Trophoblast cell (in vitro differentiated cells and primary cell): ENCODE measurements around the gene RFX2.
A peak's percentile ranks its signal among the peaks of the same experiment; 100 is the strongest.

Experiments
- DNase-seq, 2 donors: peaks; one replicate each; pipeline ENCODE4 v3.0.0-alpha.2; 2016
- H2AFZ ChIP-seq: 2 replicates; pipeline ENCODE4 v1.6.1; 2013; ENCODE audit warnings: low read length, moderate library complexity, mild to moderate bottlenecking; ENCODE audit not compliant: insufficient read depth, poor library complexity
- H2AK5ac ChIP-seq: 2 replicates; pipeline ENCODE4 v1.6.1; 2013; ENCODE audit warnings: mild to moderate bottlenecking, low read length
- H2BK120ac ChIP-seq: 2 replicates; pipeline ENCODE4 v1.6.1; 2013; ENCODE audit warnings: low read length, mild to moderate bottlenecking, moderate library complexity; ENCODE audit not compliant: insufficient read depth, poor library complexity
- H2BK12ac ChIP-seq: 2 replicates; pipeline ENCODE4 v1.6.1; 2013; ENCODE audit warnings: mild to moderate bottlenecking, low read length, moderate library complexity
- H2BK5ac ChIP-seq: 2 replicates; pipeline ENCODE4 v1.6.1; 2013; ENCODE audit warnings: low read length, low read depth, moderate library complexity, mild to moderate bottlenecking; ENCODE audit not compliant: poor library complexity
- H3K14ac ChIP-seq: 2 replicates; pipeline ENCODE4 v1.6.1; 2013; ENCODE audit warnings: mild to moderate bottlenecking, low read length
- H3K18ac ChIP-seq: 2 replicates; pipeline ENCODE4 v1.6.1; 2013; ENCODE audit warnings: mild to moderate bottlenecking, low read length
- H3K23ac ChIP-seq: 2 replicates; pipeline ENCODE4 v1.6.1; 2013; ENCODE audit warnings: low read length
- H3K27ac ChIP-seq: 2 replicates; pipeline ENCODE4 v1.5.1; 2013; ENCODE audit warnings: low read depth, mild to moderate bottlenecking, inconsistent platforms, low read length, moderate library complexity
- H3K27me3 ChIP-seq: 2 replicates; pipeline ENCODE4 v1.6.1; 2013; ENCODE audit warnings: inconsistent platforms, mild to moderate bottlenecking, low read length, moderate library complexity; ENCODE audit not compliant: insufficient read depth
- H3K36me3 ChIP-seq, 2 experiments: 1 replicate in 1 of 2; 2 replicates in 1 of 2; pipeline ENCODE4 v1.6.1; 2013; ENCODE audit warnings: low read length in 2 of 2, mild to moderate bottlenecking in 2 of 2, moderate library complexity in 1 of 2; ENCODE audit not compliant: insufficient read depth in 2 of 2, control insufficient read depth in 1 of 2
- H3K4ac ChIP-seq: 2 replicates; pipeline ENCODE4 v1.6.1; 2013; ENCODE audit warnings: low read depth, mild to moderate bottlenecking, low read length, moderate library complexity
- H3K4me1 ChIP-seq, 2 experiments: 1 replicate in 1 of 2; 2 replicates in 1 of 2; pipeline ENCODE4 v1.6.1; 2013; ENCODE audit warnings: low read length in 2 of 2, mild to moderate bottlenecking in 2 of 2, moderate library complexity in 1 of 2; ENCODE audit not compliant: insufficient read depth in 2 of 2, control insufficient read depth in 1 of 2
- H3K4me2 ChIP-seq: 2 replicates; pipeline ENCODE4 v1.6.1; 2013; ENCODE audit warnings: inconsistent platforms, mild to moderate bottlenecking, low read length, moderate library complexity
- H3K4me3 ChIP-seq: 2 replicates; pipeline ENCODE4 v1.5.1; 2013; ENCODE audit warnings: mild to moderate bottlenecking, low read depth, low read length, inconsistent platforms
- H3K79me1 ChIP-seq: one replicate; pipeline ENCODE4 v1.6.1; 2013; ENCODE audit warnings: low read length
- H3K79me2 ChIP-seq: 2 replicates; pipeline ENCODE4 v1.6.1; 2013; ENCODE audit warnings: low read length, mild to moderate bottlenecking; ENCODE audit not compliant: control insufficient read depth, insufficient read depth, poor library complexity
- H3K9ac ChIP-seq: 2 replicates; pipeline ENCODE4 v1.6.1; 2013; ENCODE audit warnings: mild to moderate bottlenecking, low read length
- H3K9me3 ChIP-seq: 2 replicates; pipeline ENCODE4 v1.6.1; 2013; ENCODE audit warnings: low read depth, mild to moderate bottlenecking, control low read depth, inconsistent platforms, low read length; ENCODE audit not compliant: insufficient read depth
- H4K12ac ChIP-seq: 2 replicates; pipeline ENCODE4 v1.6.1; 2013; ENCODE audit warnings: low read depth, mild to moderate bottlenecking, low read length, moderate library complexity
- H4K8ac ChIP-seq: 2 replicates; pipeline ENCODE4 v1.6.1; 2013; ENCODE audit warnings: low read depth, mild to moderate bottlenecking, low read length, moderate library complexity
- H4K91ac ChIP-seq: one replicate; pipeline ENCODE4 v1.6.1; 2013; ENCODE audit warnings: low read depth, mild to moderate bottlenecking, low read length, moderate library complexity
- WGBS: extraction: QIAGEN DNeasy Blood & Tissue Kit; methylation state at CpG from one replicate; pipeline ENCODE4 v1.1.7; 2013; ENCODE audit warnings: missing lambda C conversion rate; ENCODE audit not compliant: insufficient read length, insufficient coverage; ENCODE audit errors: extremely low coverage; 5-methylcytosine and 5-hydroxymethylcytosine counted together

The RFX2 gene

DNA sequence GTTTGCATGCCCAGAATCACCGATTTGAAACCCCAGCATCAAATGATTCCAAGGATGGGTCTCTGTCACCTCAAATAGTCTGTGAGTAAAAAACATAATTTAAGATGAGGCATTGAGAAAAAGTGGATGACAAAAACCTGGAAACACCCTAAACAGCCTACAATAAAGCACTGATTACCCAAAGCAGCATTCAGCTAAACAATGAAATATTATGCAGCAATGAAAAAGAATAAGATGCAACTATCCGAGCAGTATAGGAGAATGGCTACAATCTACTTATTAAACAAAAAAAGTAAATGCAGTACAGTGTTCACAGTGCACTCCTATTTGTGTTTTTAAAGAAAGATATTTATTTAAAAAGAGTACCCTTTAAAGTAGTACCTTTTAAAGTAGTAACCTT lies 7.7 kb upstream of the RFX2 start:
- Histone ChIP-seq H3K9me3 (peaks cover 4% of the 10 kb centered on the region), H3K36me3 (no peaks in the 10 kb centered on the region), H3K4me1 (no peaks in the 10 kb centered on the region), H3K79me2 (no peaks in the 10 kb centered on the region), H3K4me3 (no peak overlapping the region), H4K12ac (no peak overlapping the region), H2BK5ac (no peak overlapping the region), H3K4me2 (no peak overlapping the region), H3K23ac (no peak overlapping the region), H4K91ac (no peak overlapping the region), H2AFZ (no peak overlapping the region), H3K27me3 (no peaks in the 10 kb centered on the region), H3K79me1 (no peaks in the 10 kb centered on the region), H2BK12ac (no peak overlapping the region), H3K27ac (no peak overlapping the region), H4K8ac (no peak overlapping the region), H3K14ac (no peak overlapping the region), H2AK5ac (no peak overlapping the region), H2BK120ac (no peak overlapping the region), H3K9ac (no peak overlapping the region), H3K4ac (no peak overlapping the region), H3K18ac (no peak overlapping the region)
- WGBS: no CpG with 5 or more reads among the region's 2 CpGs
- no peak for DNase-seq

DNA sequence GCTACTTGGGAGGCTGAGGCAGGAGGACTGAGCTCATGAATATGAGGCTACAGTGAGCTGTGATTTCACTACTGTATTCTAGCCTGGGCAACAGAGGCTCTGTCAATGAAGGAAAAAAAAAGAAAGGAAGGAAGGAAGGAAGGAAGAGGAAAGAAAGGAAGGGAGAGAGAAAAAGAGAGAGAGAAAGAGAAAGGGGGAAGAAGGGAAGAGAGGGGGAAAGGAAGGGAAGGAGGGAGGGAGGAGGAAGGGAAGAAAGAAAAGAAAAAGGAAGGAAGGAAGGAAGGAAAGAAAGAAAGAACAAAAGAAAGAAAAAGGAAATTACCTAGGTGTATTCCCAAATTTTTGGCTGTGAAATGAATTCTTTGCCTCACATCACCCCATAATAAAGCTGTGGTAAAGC lies 7.2 kb upstream of the RFX2 start:
- no peaks in the 10 kb centered on the region for H3K4me1 ChIP-seq
- no peak overlapping the region for H2AK5ac ChIP-seq
- no peak overlapping the region for H4K12ac ChIP-seq
- H3K4ac ChIP-seq: no peak overlapping the region
- no peaks in the 10 kb centered on the region for H3K79me1 ChIP-seq
- H3K27ac ChIP-seq: no peak overlapping the region
- H4K8ac ChIP-seq: no peak overlapping the region
- H2BK5ac ChIP-seq: no peak overlapping the region
- H3K14ac ChIP-seq: no peak overlapping the region
- peaks cover 4% of the 10 kb centered on the region for H3K9me3 ChIP-seq
- H3K36me3 ChIP-seq: no peaks in the 10 kb centered on the region
- H3K4me2 ChIP-seq: no peak overlapping the region
- no peak overlapping the region for H2AFZ ChIP-seq
- H3K9ac ChIP-seq: peak overlapping the region; percentile 4
- no peaks in the 10 kb centered on the region for H3K27me3 ChIP-seq
- no peaks in the 10 kb centered on the region for H3K79me2 ChIP-seq
- H4K91ac ChIP-seq: no peak overlapping the region
- H3K18ac ChIP-seq: no peak overlapping the region
- H2BK12ac ChIP-seq: no peak overlapping the region
- H2BK120ac ChIP-seq: no peak overlapping the region
- no peak overlapping the region for H3K4me3 ChIP-seq
- H3K23ac ChIP-seq: no peak overlapping the region
- DNase-seq: no peak

DNA sequence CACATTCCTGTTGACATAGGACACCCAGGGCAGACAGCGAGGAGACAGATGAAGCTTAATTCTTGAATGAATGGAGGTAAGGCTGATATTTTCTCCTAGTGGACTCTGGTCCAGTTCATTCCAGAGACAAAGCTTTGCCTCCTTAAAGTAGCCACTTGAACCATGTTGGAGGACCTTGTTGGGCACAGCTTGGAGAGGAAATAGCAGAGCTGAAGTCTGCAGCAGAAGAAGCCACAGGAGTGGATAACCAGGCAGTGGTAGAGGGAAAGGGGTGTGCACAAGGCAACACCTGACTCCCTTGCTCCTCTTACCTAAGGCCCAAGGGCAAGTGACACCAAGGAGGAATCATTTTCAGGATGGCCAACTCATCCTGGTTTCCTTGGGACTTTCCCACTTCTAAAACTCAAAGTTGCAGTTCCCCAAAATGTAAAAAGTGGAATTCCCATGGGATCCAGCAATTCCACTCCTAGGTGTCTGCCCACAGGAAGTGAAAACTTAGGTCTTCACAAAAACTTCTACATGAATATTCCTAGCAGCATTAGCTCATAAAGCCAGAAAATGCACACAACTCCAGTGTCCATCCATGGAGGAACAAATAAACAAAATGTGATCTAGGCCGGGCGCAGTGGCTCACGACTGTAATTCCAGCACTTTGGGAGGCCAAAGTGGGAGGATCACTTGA lies 6.6 kb upstream of the RFX2 start:
- DNase-seq: no peak
- Histone ChIP-seq H2BK5ac (no peak overlapping the region), H3K4me3 (no peak overlapping the region), H4K12ac (no peak overlapping the region), H2BK120ac (no peak overlapping the region), H3K23ac (no peak overlapping the region), H3K4ac (no peak overlapping the region), H3K9ac (no peak overlapping the region), H3K4me1 (no peaks in the 10 kb centered on the region), H3K27ac (no peak overlapping the region), H3K14ac (no peak overlapping the region), H3K79me1 (no peaks in the 10 kb centered on the region), H3K27me3 (no peaks in the 10 kb centered on the region), H3K79me2 (no peaks in the 10 kb centered on the region), H3K4me2 (no peak overlapping the region), H2BK12ac (no peak overlapping the region), H2AK5ac (no peak overlapping the region), H3K9me3 (peaks cover 4% of the 10 kb centered on the region), H4K91ac (no peak overlapping the region), H3K18ac (no peak overlapping the region), H3K36me3 (no peaks in the 10 kb centered on the region), H4K8ac (no peak overlapping the region), H2AFZ (no peak overlapping the region)
- no CpG with 5 or more reads among the region's 4 CpGs for WGBS

DNA sequence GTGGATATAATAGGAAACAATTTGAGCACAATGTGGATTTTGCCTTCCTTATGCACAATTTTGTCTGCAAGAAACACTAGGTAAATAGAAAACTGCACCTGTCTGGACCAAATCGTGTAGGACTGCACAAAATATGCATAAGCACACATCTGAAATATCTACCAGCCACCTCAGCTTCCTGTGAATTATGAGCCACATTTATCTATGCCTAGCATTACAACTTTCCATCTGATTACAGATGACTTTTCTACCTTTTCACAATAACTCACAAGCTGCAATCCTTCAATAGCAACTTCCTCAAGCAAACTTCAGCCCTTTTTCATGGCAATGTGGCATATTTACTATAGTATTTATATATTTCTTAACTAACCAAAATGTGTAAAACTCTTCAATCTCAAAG lies 5.7 kb upstream of the RFX2 start:
- H2BK5ac ChIP-seq: no peak overlapping the region
- no peaks in the 10 kb centered on the region for H3K27me3 ChIP-seq
- no peak overlapping the region for H4K8ac ChIP-seq
- H2BK120ac ChIP-seq: no peak overlapping the region
- H3K79me2 ChIP-seq: no peaks in the 10 kb centered on the region
- no peak overlapping the region for H3K18ac ChIP-seq
- H3K9me3 ChIP-seq: peaks cover 4% of the 10 kb centered on the region
- no peak overlapping the region for H4K91ac ChIP-seq
- WGBS: no CpG with 5 or more reads among the region's 1 CpG
- peak overlapping the region; percentile 14 for H3K23ac ChIP-seq
- no peak overlapping the region for H4K12ac ChIP-seq
- H3K36me3 ChIP-seq: no peaks in the 10 kb centered on the region
- H3K4ac ChIP-seq: no peak overlapping the region
- no peak overlapping the region for H3K9ac ChIP-seq
- no peak overlapping the region for H3K4me3 ChIP-seq
- H2BK12ac ChIP-seq: no peak overlapping the region
- no peak overlapping the region for H3K4me2 ChIP-seq
- no peaks in the 10 kb centered on the region for H3K79me1 ChIP-seq
- no peak overlapping the region for H3K27ac ChIP-seq
- H2AK5ac ChIP-seq: no peak overlapping the region
- DNase-seq: no peak
- H3K14ac ChIP-seq: no peak overlapping the region
- no peaks in the 10 kb centered on the region for H3K4me1 ChIP-seq
- no peak overlapping the region for H2AFZ ChIP-seq
